Stimulated activated CD8-positive, alpha-beta memory T cell treated with anti-CD3 and anti-CD28 coated beads, Interleukin-15, amount 100 ng/mL, for 24 hours (primary cell): Measurements from ENCODE around the gene OR10A4.
"Not testable (repeated sequence)": the region's sequence is repeated elsewhere in the genome, so short reads cannot be mapped to it uniquely, and the experiment has no call there.

Experiments used
- DNase-seq: peaks from one replicate; pipeline ENCODE4 v3.0.0-alpha.2; 2020; ENCODE audit warnings: low read depth

OR10A4 gene

GRCh38 chr11:6876325-6876724 is at the start of gene OR10A4:
Gene OR10A4 (plus strand): TSS chr11:6876625. CDS start chr11:6876648, 23 bp downstream.
- DNase-seq = no peak

GRCh38 chr11:6828103-6828502 is 48.3 kb upstream of the OR10A4 start:
- no peak for DNase-seq

GRCh38 chr11:6833356-6833755 is 43.1 kb upstream of the OR10A4 start:
- no peak for DNase-seq

- DNase-seq = no peak
Measured at GRCh38 chr11:6834021-6834420, 42.4 kb upstream of the OR10A4 start.

GRCh38 chr11:6841694-6842093 is 34.7 kb upstream of the OR10A4 start:
- DNase-seq = no peak

- no peak for DNase-seq
Measured at GRCh38 chr11:6843670-6844069, 32.8 kb upstream of the OR10A4 start.

- DNase-seq = no peak
Measured at GRCh38 chr11:6844356-6844755, 32.1 kb upstream of the OR10A4 start.

- DNase-seq = no peak
Measured at GRCh38 chr11:6845383-6845782, 31.0 kb upstream of the OR10A4 start, which contains the start of gene OR10A5. Gene OR10A5 (plus strand): TSS chr11:6845683. CDS start chr11:6845683, 0 bp downstream.

- no peak for DNase-seq
Measured at GRCh38 chr11:6850526-6850925, 25.9 kb upstream of the OR10A4 start.

GRCh38 chr11:6854801-6855200 is 21.6 kb upstream of the OR10A4 start:
- DNase-seq = not testable (repeated sequence)

- no peak for DNase-seq
Measured at GRCh38 chr11:6855971-6856541, 20.4 kb upstream of the OR10A4 start.

GRCh38 chr11:6856871-6857270 is 19.6 kb upstream of the OR10A4 start:
- DNase-seq = no peak

- no peak for DNase-seq
Measured at GRCh38 chr11:6862961-6863360, 13.5 kb upstream of the OR10A4 start, which contains the start of gene OR10A2. Gene OR10A2 (plus strand): TSS chr11:6863057. CDS start chr11:6869755, 6,698 bp downstream.

GRCh38 chr11:6864438-6864837 is 12.0 kb upstream of the OR10A4 start:
- DNase-seq = no peak

- DNase-seq = no peak
Measured at GRCh38 chr11:6871278-6871677, 5.1 kb upstream of the OR10A4 start.

- no peak for DNase-seq
Measured at GRCh38 chr11:6875761-6876160, 664 bp upstream of the OR10A4 start.

- no peak for DNase-seq
Measured at GRCh38 chr11:6876914-6877313, 489 bp downstream of the OR10A4 start.

GRCh38 chr11:6882751-6883150 is 6.3 kb downstream of the OR10A4 start:
- DNase-seq = no peak

- DNase-seq = not testable (repeated sequence)
Measured at GRCh38 chr11:6887711-6888110, 11.3 kb downstream of the OR10A4 start.

GRCh38 chr11:6888830-6889229 is 12.4 kb downstream of the OR10A4 start:
- no peak for DNase-seq

GRCh38 chr11:6889835-6890234 is 13.4 kb downstream of the OR10A4 start:
- no peak for DNase-seq

- no peak for DNase-seq
Measured at GRCh38 chr11:6892400-6892799, 16.0 kb downstream of the OR10A4 start, which contains the start of gene OR2D2. Gene OR2D2 (minus strand): TSS chr11:6892500. CDS start chr11:6892500, 0 bp downstream.

- no peak for DNase-seq
Measured at GRCh38 chr11:6894097-6894496, 17.7 kb downstream of the OR10A4 start.

GRCh38 chr11:6895010-6895409 is 18.6 kb downstream of the OR10A4 start:
- no peak for DNase-seq
